DMS79 treated with DMSO at 0.1 percent for 48 hours (cell line): Measurements from ENCODE around the gene TCP11L1.

Experiments
- DNase-seq: peaks from one replicate; lab custom pipeline; 2025; lab: John Stamatoyannopoulos, UW

TCP11L1 gene, protein sequence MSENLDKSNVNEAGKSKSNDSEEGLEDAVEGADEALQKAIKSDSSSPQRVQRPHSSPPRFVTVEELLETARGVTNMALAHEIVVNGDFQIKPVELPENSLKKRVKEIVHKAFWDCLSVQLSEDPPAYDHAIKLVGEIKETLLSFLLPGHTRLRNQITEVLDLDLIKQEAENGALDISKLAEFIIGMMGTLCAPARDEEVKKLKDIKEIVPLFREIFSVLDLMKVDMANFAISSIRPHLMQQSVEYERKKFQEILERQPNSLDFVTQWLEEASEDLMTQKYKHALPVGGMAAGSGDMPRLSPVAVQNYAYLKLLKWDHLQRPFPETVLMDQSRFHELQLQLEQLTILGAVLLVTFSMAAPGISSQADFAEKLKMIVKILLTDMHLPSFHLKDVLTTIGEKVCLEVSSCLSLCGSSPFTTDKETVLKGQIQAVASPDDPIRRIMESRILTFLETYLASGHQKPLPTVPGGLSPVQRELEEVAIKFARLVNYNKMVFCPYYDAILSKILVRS

GRCh38 chr11:33039274-33040032 is at the start of gene TCP11L1:
Gene TCP11L1, plus strand, starts transcription at chr11:33039572. Its CDS starts 4,202 bp downstream, at chr11:33043774.
- peak; percentile 88 for DNase-seq

DNA sequence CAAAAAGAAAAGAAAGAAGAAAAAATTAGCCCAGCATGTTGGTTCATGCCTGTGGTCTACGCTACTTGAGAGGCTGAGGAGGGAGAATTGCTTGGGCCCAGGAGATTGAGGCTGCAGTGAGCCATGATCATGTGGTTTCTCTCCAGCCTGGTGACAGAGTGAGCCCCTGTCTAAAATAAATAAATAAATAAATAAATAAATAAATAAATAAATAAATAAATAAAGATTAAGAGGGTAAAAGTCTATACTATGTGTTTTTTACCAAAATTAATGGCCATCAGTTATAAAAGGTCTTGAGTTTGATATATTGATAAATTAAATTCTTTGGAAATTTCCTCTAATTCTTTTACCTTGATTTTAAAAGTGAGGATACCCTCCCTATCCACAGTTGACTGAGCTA is 48.9 kb upstream of the TCP11L1 start:
- no peak for DNase-seq

GRCh38 chr11:32991427-32991826 is 47.9 kb upstream of the TCP11L1 start:
- no peak for DNase-seq

- DNase-seq, result no peak
These were observed 47.5 kb upstream of the TCP11L1 start for GRCh38 chr11:32991898-32992297.

DNA sequence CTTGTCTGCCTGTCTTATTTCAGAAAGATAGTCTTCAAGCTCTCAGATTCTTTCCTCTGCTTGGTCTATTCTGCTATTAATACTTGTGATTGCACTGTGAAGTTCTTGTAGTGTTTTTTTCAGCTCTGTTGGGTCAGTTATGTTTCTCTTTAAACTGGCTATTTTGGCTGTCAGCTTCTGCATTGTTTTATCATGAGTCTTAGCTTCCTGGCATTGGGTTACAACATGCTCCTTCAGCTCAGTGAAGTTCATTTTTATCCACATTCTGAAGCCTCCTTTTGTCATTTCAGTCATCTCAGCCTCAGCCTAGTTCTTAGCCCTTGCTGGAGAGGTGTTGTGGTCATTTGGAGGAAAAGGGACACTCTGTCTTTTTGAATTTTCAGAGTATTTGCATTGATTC is 39.2 kb upstream of the TCP11L1 start:
- DNase-seq, result no peak

GRCh38 chr11:33001281-33001680 is 38.1 kb upstream of the TCP11L1 start:
- DNase-seq, result no peak

DNA sequence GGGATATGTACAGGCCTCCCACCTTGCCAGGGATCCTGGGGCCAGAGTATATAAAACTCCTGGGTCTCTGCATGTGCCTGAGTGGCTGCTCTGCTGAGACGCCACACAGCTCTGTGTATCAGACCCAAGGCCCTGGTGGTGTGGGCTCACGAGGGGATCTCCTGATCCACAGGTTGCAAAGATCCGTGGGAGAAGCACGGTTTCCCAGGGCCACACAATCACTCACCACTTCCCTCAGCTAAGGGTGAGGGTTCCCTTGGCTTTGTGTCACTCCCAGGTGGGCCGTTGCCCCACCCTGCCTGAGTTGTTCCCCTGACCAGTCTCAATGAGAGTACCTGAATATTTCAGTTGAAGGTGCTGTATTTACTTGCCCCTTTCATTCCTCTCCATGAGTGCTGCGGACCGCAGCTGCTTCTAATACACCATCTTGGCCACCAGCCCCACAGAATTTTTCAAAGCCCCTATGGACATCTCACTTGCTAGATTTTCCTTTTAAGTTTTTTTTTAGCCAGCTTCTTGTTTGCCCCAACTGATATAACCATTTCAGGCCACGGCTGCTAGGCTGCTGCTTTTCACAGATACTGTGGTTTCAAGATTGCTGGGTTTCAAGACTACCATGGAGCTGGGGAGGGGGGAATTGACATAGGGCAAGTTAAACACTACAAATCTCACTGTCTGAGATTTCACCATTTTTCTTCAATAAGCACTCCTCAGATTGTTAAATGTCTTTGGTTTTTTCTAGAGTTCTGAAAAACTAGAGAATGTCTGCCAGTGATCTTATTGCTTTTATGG is 37.4 kb upstream of the TCP11L1 start:
- no peak for DNase-seq

- DNase-seq, result no peak
These were observed 34.2 kb upstream of the TCP11L1 start for GRCh38 chr11:33005175-33005574.

DNA sequence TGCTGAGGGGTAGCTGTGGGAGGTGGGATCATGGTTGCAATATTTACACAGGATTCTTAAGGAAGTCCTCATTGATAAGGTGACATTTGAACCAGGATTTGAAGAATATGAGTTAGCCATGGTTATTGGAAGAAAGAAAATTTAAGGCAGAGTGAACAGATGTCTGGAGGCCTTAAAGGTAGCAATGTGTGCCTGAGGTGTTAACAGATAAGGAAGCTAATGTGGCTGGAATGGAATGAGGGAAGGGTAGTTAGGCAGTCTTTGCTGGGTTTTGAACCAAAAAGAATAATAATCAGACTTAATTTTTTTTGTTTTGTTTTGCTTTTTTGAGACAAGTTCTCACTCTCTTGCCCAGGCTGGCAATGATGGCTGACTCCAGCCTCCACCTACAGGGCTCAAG is 33.4 kb upstream of the TCP11L1 start:
- no peak for DNase-seq

- no peak for DNase-seq
These were observed 25.6 kb upstream of the TCP11L1 start for GRCh38 chr11:33013755-33014154.

DNA sequence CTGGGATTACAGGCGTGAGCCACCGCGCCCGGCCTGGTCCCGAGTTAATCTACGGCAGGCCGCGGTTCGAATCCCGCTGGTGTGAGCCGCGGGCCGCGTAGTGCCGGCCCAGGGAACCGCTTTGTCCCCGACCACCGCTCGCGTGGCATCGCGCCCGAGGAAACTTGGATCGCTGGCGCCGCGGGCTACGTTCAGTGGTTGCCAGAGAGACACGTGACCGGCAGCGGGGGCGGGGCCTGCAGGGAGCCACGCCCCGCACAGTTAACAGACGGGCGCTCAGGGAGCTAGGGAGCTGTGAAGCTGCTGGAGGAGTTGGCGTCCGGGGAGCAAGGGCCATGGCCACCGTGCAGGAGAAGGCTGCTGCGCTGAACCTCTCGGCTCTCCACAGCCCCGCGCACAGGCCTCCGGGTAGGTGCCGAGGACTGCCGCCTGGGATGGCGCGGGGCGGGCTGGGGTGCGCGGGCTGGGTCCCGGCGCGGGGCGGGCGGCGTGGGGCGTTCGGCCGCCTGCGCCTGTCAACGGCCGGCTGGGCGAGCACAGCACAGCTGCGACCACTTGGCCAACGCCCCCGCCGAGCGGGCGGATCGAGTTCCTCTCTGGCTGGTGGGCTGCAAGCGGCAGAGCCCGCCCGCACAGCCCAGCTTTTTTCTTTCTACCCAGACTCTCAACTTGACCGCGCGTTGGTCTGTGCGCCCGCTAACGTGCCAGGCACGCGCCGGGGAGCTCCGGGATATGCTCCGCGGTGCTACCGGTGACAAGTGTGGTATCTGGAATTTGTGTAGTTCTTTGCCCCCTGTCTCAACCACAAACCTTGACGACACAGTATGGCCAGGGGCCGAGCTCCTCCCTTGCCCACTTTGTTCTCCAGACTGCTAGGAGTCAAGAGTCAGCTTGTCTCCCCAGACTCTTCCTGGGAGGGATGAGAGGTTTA is 23.5 kb upstream of the TCP11L1 start, which contains the start of gene DEPDC7:
TSS of gene DEPDC7 (plus strand) at position 258 of the 931 bp plus-strand sequence. CDS start at position 336, 78 bp downstream.
- peak; percentile 93 for DNase-seq

GRCh38 chr11:33016654-33017053 is 22.7 kb upstream of the TCP11L1 start:
- no peak for DNase-seq

DNA sequence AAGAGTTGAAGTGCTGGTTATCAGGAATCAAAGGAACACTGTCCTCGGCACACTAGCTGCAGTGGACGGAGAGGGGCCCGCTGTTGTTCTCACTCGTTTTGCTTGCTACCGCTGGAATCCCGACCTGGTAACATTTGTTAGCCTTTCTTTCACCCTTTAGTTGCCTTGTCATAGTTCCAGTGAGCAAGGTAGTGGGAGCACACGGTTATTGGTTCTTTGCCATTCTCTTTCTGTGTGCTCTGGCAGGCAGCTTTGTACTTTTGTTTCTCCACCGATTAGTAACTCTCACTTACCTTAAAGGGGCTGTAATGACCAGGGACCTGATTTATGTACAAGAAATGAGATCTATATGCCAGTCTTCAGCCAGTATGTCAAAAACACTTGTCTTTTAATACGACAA is 21.9 kb upstream of the TCP11L1 start:
- DNase-seq, result no peak

DNA sequence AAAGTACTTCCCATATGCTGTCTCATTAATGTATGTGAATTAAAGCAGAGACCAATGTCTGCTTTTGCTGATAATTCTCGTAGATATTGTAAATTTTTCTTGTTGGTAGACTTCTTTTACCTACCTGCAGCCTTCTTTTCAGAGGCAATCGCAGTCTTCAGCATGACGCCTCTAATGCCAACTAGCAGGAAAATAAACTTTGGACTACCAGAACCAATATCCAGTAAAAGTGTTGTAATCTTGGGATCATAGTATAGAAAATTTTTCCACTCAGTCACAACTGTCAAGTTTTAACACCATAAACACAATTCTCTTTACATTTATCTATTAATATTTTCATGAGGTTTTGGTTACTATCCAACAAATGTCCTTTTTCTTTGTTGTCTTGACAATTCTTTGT is 21.4 kb upstream of the TCP11L1 start:
- no peak for DNase-seq

DNA sequence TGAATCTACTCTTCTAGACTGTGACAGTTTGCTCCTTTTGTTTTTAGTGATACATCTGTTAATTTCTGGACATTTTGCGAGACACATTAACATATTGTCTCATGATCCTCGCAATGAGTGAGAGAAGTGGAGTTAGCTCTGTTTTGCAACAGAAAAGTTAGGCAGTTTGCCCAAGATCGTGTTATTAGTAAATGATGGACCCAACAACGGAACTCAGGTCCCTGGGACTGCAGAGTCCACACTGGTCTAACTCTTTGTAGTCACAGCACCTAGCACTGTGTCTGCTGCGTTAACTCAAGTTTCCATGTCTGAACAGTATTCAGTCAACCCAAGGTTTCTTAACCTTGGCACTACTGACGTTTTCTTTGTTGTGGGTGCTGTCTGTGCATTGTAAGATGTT is 20.5 kb upstream of the TCP11L1 start:
- DNase-seq, result no peak

GRCh38 chr11:33021501-33021900 is 17.9 kb upstream of the TCP11L1 start:
- no peak for DNase-seq

DNA sequence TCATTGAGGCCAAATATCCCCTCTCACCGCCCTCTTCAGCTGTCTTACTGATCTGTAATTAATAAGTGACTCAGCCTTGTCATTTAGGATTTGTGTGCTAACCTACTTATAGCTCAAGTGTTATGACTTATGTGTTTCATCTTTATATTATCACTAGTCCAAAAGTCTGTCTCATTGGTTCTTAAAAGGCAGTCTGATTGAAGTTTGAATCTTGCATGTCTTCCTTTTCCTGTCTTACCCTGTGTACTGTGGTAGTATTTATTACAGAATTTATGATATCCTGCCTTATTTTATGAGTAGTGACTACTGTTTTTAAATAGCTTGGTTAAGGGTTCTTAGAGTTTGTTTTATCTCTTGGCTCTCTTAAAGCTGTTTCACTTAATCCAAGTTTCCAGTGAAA is 17.4 kb upstream of the TCP11L1 start:
- DNase-seq, result no peak

DNA sequence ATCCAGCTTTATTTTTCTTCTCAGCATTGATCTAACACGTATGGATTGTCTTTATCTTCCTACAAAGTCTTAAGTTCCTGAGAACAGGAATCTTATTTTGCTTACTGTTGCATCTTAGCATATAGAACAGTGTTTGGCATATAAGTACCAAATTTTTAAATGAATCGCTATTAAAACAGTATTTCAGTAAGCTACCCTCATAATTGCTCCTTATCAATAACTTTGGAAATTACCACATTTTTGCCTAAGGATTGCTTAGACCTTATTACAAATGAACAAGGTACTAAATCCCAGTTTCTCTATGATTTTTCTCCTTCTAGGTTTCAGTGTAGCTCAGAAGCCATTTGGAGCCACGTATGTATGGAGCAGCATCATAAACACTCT is 14.0 kb upstream of the TCP11L1 start:
- DNase-seq, result no peak

- no peak for DNase-seq
These were observed 12.1 kb upstream of the TCP11L1 start for GRCh38 chr11:33027233-33027632.

- no peak for DNase-seq
These were observed 11.4 kb upstream of the TCP11L1 start for GRCh38 chr11:33027846-33028536.

GRCh38 chr11:33028537-33028914 is 10.8 kb upstream of the TCP11L1 start:
- no peak for DNase-seq
